Measurements from ENCODE around the gene PALMD. TPM values are rescaled to one million over a fixed set of nuclear protein-coding genes. Genes with fewer than 3 reads are reported as not detected.

PALMD gene
- total and polyA plus RNA-seq, 2 of the 8 experiments (the other 6 are each of a cell fraction or from before 2014, with no cell fraction given) = not detected

DNA sequence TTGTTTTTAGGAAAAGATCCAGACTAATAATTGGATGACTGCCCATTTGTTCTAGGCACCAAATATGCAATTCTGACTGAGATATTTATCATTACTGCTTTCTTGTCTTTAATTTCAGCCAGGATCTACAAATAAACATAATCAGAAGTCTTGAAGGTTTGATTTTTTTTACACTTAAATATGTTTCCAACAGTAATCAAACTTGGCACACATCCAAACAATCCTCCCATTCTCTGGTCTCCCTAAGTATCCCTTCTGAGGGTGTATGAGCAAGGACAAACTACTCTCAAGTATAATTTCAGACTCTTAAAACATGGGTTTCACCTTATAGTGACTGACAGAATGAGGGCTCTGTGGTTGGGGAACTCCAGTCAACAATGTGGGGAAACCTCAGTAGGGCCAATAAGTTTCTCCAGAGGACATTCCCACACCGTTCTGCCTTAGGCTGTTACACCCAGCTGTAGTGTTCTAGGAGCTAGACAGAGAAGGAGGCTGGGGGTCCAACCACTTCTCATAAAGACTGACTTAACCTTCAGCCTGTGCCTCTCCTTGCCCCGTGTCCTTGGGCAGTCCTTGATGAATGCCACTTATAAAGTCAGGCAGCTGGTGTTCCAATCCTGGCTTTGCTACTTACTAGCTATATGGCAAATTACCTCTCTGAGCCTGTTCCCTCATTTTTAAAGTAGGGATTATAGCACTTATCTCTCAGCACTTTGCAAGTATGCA lies 1.5 kb upstream of the PALMD start:
- H3K23ac ChIP-seq (ENCODE audit: insufficient read length) = no peak overlapping the region
- no peak overlapping the region for H4K8ac ChIP-seq (ENCODE audit: extremely low read depth, insufficient read depth, low read length)
- no peak overlapping the region for H3K56ac ChIP-seq (replicated peaks; ENCODE audit: insufficient read length, low read depth, low read length)
- H3K14ac ChIP-seq (ENCODE audit: insufficient read length) = no peak overlapping the region
- no peak overlapping the region for H2AK5ac ChIP-seq (ENCODE audit: low read depth, low read length)
- no peak overlapping the region for H4K91ac ChIP-seq (replicated peaks; ENCODE audit: insufficient read length, low read length)
- no peaks in the 10 kb centered on the region for H4K20me1 ChIP-seq (replicated peaks in 1 of 2; ENCODE audit: control insufficient read depth in 1 of 2, insufficient read depth in 2 of 2, low read length in 2 of 2)
- no peak overlapping the region for H2AFZ ChIP-seq (ENCODE audit: low read length)
- 92% methylated on average over 2 of the region's 2 CpGs; no CpG with 5 or more reads in 1 of the 2 experiments for whole genome bisulfite sequencing, 2 experiments (ENCODE audit: extremely low coverage in 1 of 2, insufficient coverage in 1 of 2, insufficient read length in 1 of 2, insufficient replicate concordance in 2 of 2, low coverage in 1 of 2, low lambda C conversion rate in 2 of 2, missing lambda C conversion rate in 1 of 2)
- no peak overlapping the region for H3K4me3 ChIP-seq (ENCODE audit: extremely low read depth in 1 of 4, insufficient read depth in 2 of 4, low read depth in 3 of 4, low read length in 4 of 4)
- H3K4me1 ChIP-seq (replicated peaks in 1 of 4; ENCODE audit: control insufficient read depth in 3 of 4, insufficient read depth in 4 of 4, low read length in 3 of 4) = peaks cover 5 to 12% (median 12%) of the 10 kb centered on the region in 4 experiments; a peak in 6 of 7 replicates
- H3K4me2 ChIP-seq (ENCODE audit: insufficient read depth in 1 of 2, low read depth in 2 of 2, low read length in 2 of 2) = no peak overlapping the region
- H3K36me3 ChIP-seq (ENCODE audit: control insufficient read depth in 2 of 4, insufficient read depth in 4 of 4, low read length in 3 of 4) = no peaks in the 10 kb centered on the region
- H3K9me3 ChIP-seq (ENCODE audit: insufficient read depth in 2 of 2, low read depth in 1 of 2, low read length in 1 of 2) = no peaks in the 10 kb centered on the region
- CTCF ChIA-PET (ENCODE audit: partially characterized antibody) = interaction anchor here (1.0 to 3.0 kb wide), 4 partner anchors 41 to 149 kb away, joined by 3 to 7 read pairs (median 3); no protein-coding TSS in a partner anchor
- H3K4ac ChIP-seq (replicated peaks; ENCODE audit: insufficient read length, low read depth, low read length) = no peak overlapping the region
- POLR2A ChIA-PET (ENCODE audit: partially characterized antibody) = no interaction called here
- no peak overlapping the region for H3K9ac ChIP-seq (replicated peaks in 1 of 4; ENCODE audit: extremely low read depth in 1 of 4, low read depth in 3 of 4, low read length in 3 of 4)
- H2BK5ac ChIP-seq (ENCODE audit: low read depth, low read length) = no peak overlapping the region
- H4K5ac ChIP-seq (ENCODE audit: insufficient read length, low read depth, low read length) = no peak overlapping the region
- no peak overlapping the region for H3K27ac ChIP-seq (ENCODE audit: low read depth, low read length)
- FAIRE-seq = no peak
- no peaks in the 10 kb centered on the region for H3K27me3 ChIP-seq (replicated peaks in 1 of 4; ENCODE audit: control insufficient read depth in 3 of 4, extremely low read depth in 1 of 4, insufficient read depth in 3 of 4, low read length in 3 of 4)
- DNase-seq (ENCODE audit: low read depth in 1 of 2, low spot score in 2 of 2) = no peak
- no peaks in the 10 kb centered on the region for H3K23me2 ChIP-seq (ENCODE audit: low read depth, low read length)
- H2BK15ac ChIP-seq (ENCODE audit: low read length) = no peak overlapping the region
- no peak overlapping the region for H2BK12ac ChIP-seq (ENCODE audit: low read depth, low read length)
- H2BK20ac ChIP-seq (ENCODE audit: low read length) = no peak overlapping the region
- H3K79me1 ChIP-seq (ENCODE audit: low read depth, low read length) = no peaks in the 10 kb centered on the region
- no peak overlapping the region for H2BK120ac ChIP-seq (replicated peaks; ENCODE audit: low read depth, low read length)
- H3K79me2 ChIP-seq (ENCODE audit: control insufficient read depth in 1 of 2, insufficient read depth in 2 of 2, low read length in 2 of 2) = no peaks in the 10 kb centered on the region
- no peak overlapping the region for H3K18ac ChIP-seq (ENCODE audit: extremely low read depth, low read length)
- TF ChIP-seq SRF (IDR thresholded peaks at IDR 0.05; ENCODE audit: low read depth, low read length) = no peak
- TF ChIP-seq POU5F1 (IDR thresholded peaks at IDR 0.05; ENCODE audit: low read depth, low read length) = no peak
- no peak for TF ChIP-seq TAF7 (optimal IDR thresholded peaks at IDR 0.05; ENCODE audit: borderline replicate concordance, low read depth, low read length)
- no peak for TF ChIP-seq SIN3A (conservative IDR thresholded peaks at IDR 0.05 in 1 of 2, IDR thresholded peaks at IDR 0.05 in 1 of 2; ENCODE audit: low read depth in 1 of 2, low read length in 2 of 2)
- no peak for TF ChIP-seq CTBP2 (IDR thresholded peaks at IDR 0.05; ENCODE audit: borderline replicate concordance, insufficient read depth, insufficient read length, low read length)
- TF ChIP-seq BRCA1 (IDR thresholded peaks at IDR 0.05; ENCODE audit: low read depth, low read length) = no peak
- TF ChIP-seq HDAC6 (IDR thresholded peaks at IDR 0.05; ENCODE audit: low read depth, low read length) = no peak
- no peak for TF ChIP-seq SAP30 (IDR thresholded peaks at IDR 0.05; ENCODE audit: insufficient read depth, insufficient replicate concordance, low read length)
- TF ChIP-seq KDM4A (IDR thresholded peaks at IDR 0.05; ENCODE audit: low read depth, low read length, severe bottlenecking) = no peak
